Panc1 (cell line): ENCODE measurements around the gene SCAMP1. TPM values are rescaled to one million over a fixed set of nuclear protein-coding genes. Genes with fewer than 3 reads are reported as not detected.

Experiments used
- ATAC-seq: fragments of 200-7000 bp; cut with Tn5 transposase; 2 replicates; pipeline ENCODE4 v1.9.1; 2020; ENCODE audit warnings: mild to moderate bottlenecking, moderate library complexity
- BruUV-seq: library from RNA; stranded (reverse); fragments of 400-500 nt; replicated peaks from 2 replicates; lab custom pipeline; 2021; lab: Mats Ljungman, UMichigan
- CTCF ChIA-PET: fragments of 300-600 bp; sonication (Branson Sonifier 250); formaldehyde crosslinking; loops from one replicate; lab custom pipeline; 2022; ENCODE audit warnings: antibody characterized with exemption; lab: Charles Lee
- POLR2A ChIA-PET: fragments of 300-600 bp; sonication (Branson Sonifier 250); formaldehyde crosslinking; loops from one replicate; lab custom pipeline; 2022; ENCODE audit warnings: antibody characterized with exemption; lab: Charles Lee
- DNase-seq: peaks from one replicate; pipeline ENCODE4 v3.0.0-alpha.2; 2010; ENCODE audit warnings: low read depth, low spot score
- H3K27ac ChIP-seq: 2 replicates; pipeline ENCODE4 v1.5.1; 2011; ENCODE audit warnings: mild to moderate bottlenecking, low read length, inconsistent platforms
- H3K27me3 ChIP-seq: fragments of 200-500 bp; sonication (Bioruptor generic); 2 replicates; pipeline ENCODE4 v1.6.0; 2014; ENCODE audit warnings: low read length, inconsistent platforms; ENCODE audit not compliant: control insufficient read depth, insufficient read depth
- H3K36me3 ChIP-seq: fragments of 200-500 bp; sonication (Bioruptor generic); 2 replicates; pipeline ENCODE4 v1.5.1; 2014; ENCODE audit warnings: inconsistent platforms, mild to moderate bottlenecking, low read length, moderate library complexity; ENCODE audit not compliant: control insufficient read depth, insufficient read depth
- H3K4me1 ChIP-seq: 2 replicates; pipeline ENCODE4 v1.5.1; 2011; ENCODE audit warnings: inconsistent platforms, mild to moderate bottlenecking, low read length, moderate library complexity; ENCODE audit not compliant: control insufficient read depth, insufficient read depth
- H3K4me3 ChIP-seq, 2 experiments: 2 replicates each; pipeline ENCODE4 v1.5.1; 2011 to 2012; ENCODE audit warnings: low read depth in 2 of 2, low read length in 2 of 2, mild to moderate bottlenecking in 2 of 2, inconsistent platforms in 1 of 2, moderate library complexity in 1 of 2
- H3K9me3 ChIP-seq: fragments of 200-500 bp; sonication (Bioruptor generic); 2 replicates; pipeline ENCODE4 v1.5.1; 2014; ENCODE audit warnings: low read depth, mild to moderate bottlenecking, inconsistent platforms, low read length, moderate library complexity; ENCODE audit not compliant: control insufficient read depth, insufficient read depth
- POLR2AphosphoS5 ChIP-seq: IDR thresholded peaks from 2 replicates; pipeline ENCODE4 v1.6.1; 2012; ENCODE audit warnings: mild to moderate bottlenecking, low read depth, low read length, moderate library complexity
- SIN3A ChIP-seq: IDR thresholded peaks from 2 replicates; pipeline ENCODE4 v1.6.1; 2012; ENCODE audit warnings: low read depth, mild to moderate bottlenecking, low read length, moderate library complexity, borderline replicate concordance; ENCODE audit not compliant: insufficient read depth
- TCF7L2 ChIP-seq: IDR thresholded peaks from 2 replicates; pipeline ENCODE4 v1.6.1; 2011; ENCODE audit warnings: mild to moderate bottlenecking, low read depth, low read length, inconsistent platforms
- in situ Hi-C: cut with HindIII; loops from 2 replicates; pipeline ENCODE4 v1.10.0; 2016; ENCODE audit warnings: low sequenced_read_pairs, low pct_unique_long_range_greater_than_20kb
- intact Hi-C: fragments of 100-400 bp; cut with micrococcal nuclease; formaldehyde crosslinking; loops from one replicate; pipeline ENCODE4 v1.10.0; 2022; ENCODE audit not compliant: unreplicated experiment
- total RNA-seq: library from RNA; stranded (reverse); gene quantifications from one replicate; pipeline ENCODE4 v1.2.1, GENCODE V29; 2021; ENCODE audit not compliant: unreplicated experiment
- TF ChIP-seq, protein P1 (sequence below): fragments of 450-650 bp; IDR thresholded peaks from 2 replicates; pipeline ENCODE4 v1.5.1; 2017; ENCODE audit warnings: mild to moderate bottlenecking
- TF ChIP-seq, protein P2 (sequence below), 2 experiments: IDR thresholded peaks; 2 replicates each; pipeline ENCODE4 v1.6.1; 2011 to 2012; ENCODE audit warnings: low read depth in 2 of 2, control low read depth in 1 of 2, low read length in 1 of 2, mild to moderate bottlenecking in 1 of 2, moderate library complexity in 1 of 2; ENCODE audit not compliant: insufficient read depth in 1 of 2

The SCAMP1 gene
- total RNA-seq, 1 experiment from 2014 or later, result 51.3 TPM

GRCh38 chr5:78429332-78429980 is 69.0 kb downstream of the SCAMP1 start:
- ATAC-seq (no peak), DNase-seq (no peak)
- intact Hi-C loops (no loop called here), in situ Hi-C loops (no loop called here)
- 0 out of 2 replicates have a peak, but pooled peaks cover 2% of the 10 kb centered on the region for H3K9me3 ChIP-seq
- H3K27ac ChIP-seq, result no peak overlapping the region
- no TSS peak for BruUV-seq
- ChIA-PET CTCF (no interaction called here), POLR2A (no interaction called here)
- H3K36me3 ChIP-seq, result no peaks in the 10 kb centered on the region
- no peaks in the 10 kb centered on the region for H3K27me3 ChIP-seq
- H3K4me3 ChIP-seq, result no peak overlapping the region
- TF ChIP-seq, protein P1, sequence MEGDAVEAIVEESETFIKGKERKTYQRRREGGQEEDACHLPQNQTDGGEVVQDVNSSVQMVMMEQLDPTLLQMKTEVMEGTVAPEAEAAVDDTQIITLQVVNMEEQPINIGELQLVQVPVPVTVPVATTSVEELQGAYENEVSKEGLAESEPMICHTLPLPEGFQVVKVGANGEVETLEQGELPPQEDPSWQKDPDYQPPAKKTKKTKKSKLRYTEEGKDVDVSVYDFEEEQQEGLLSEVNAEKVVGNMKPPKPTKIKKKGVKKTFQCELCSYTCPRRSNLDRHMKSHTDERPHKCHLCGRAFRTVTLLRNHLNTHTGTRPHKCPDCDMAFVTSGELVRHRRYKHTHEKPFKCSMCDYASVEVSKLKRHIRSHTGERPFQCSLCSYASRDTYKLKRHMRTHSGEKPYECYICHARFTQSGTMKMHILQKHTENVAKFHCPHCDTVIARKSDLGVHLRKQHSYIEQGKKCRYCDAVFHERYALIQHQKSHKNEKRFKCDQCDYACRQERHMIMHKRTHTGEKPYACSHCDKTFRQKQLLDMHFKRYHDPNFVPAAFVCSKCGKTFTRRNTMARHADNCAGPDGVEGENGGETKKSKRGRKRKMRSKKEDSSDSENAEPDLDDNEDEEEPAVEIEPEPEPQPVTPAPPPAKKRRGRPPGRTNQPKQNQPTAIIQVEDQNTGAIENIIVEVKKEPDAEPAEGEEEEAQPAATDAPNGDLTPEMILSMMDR, result no peak
- TF ChIP-seq, protein P2, sequence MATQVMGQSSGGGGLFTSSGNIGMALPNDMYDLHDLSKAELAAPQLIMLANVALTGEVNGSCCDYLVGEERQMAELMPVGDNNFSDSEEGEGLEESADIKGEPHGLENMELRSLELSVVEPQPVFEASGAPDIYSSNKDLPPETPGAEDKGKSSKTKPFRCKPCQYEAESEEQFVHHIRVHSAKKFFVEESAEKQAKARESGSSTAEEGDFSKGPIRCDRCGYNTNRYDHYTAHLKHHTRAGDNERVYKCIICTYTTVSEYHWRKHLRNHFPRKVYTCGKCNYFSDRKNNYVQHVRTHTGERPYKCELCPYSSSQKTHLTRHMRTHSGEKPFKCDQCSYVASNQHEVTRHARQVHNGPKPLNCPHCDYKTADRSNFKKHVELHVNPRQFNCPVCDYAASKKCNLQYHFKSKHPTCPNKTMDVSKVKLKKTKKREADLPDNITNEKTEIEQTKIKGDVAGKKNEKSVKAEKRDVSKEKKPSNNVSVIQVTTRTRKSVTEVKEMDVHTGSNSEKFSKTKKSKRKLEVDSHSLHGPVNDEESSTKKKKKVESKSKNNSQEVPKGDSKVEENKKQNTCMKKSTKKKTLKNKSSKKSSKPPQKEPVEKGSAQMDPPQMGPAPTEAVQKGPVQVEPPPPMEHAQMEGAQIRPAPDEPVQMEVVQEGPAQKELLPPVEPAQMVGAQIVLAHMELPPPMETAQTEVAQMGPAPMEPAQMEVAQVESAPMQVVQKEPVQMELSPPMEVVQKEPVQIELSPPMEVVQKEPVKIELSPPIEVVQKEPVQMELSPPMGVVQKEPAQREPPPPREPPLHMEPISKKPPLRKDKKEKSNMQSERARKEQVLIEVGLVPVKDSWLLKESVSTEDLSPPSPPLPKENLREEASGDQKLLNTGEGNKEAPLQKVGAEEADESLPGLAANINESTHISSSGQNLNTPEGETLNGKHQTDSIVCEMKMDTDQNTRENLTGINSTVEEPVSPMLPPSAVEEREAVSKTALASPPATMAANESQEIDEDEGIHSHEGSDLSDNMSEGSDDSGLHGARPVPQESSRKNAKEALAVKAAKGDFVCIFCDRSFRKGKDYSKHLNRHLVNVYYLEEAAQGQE (IDR thresholded peaks at IDR 0.05; ENCODE audit: insufficient read depth in 1 of 2, low read depth in 2 of 2, low read length in 1 of 2), result no peak
- TF ChIP-seq POLR2AphosphoS5 (no peak), SIN3A (no peak), TCF7L2 (no peak)
- H3K4me1 ChIP-seq, result no peaks in the 10 kb centered on the region

DNA sequence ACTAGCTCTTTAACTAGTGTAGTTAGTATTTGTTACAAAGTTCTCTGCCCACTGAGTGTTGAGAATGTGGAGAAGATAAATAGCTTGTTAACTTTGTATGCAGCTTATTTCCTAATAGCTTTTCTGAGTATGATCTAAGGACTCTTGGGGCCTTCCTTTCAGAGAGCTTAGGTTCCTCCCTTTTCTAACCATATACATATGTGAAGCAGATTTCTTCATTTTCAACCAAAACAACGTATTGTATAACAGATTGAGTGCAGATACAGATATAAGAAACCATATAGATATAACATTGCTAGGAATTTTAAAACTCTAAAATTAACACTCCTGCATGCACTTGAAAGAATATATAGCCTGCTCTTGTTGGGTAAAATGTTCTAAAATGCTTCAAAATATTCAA is 70.4 kb downstream of the SCAMP1 start:
- intact Hi-C loops (no loop called here), in situ Hi-C loops (no loop called here)
- ChIA-PET POLR2A (no interaction called here), CTCF (no interaction called here)
- H3K36me3 ChIP-seq, result no peaks in the 10 kb centered on the region
- H3K27ac ChIP-seq, result no peak overlapping the region
- TF ChIP-seq, protein P1, result no peak
- TF ChIP-seq SIN3A (no peak), POLR2AphosphoS5 (no peak), TCF7L2 (no peak)
- TF ChIP-seq, protein P2 (IDR thresholded peaks at IDR 0.05; ENCODE audit: insufficient read depth in 1 of 2, low read depth in 2 of 2, low read length in 1 of 2), result no peak
- no peak overlapping the region for H3K4me3 ChIP-seq
- no peaks in the 10 kb centered on the region for H3K4me1 ChIP-seq
- 0 out of 2 replicates have a peak, but pooled peaks cover 2% of the 10 kb centered on the region for H3K9me3 ChIP-seq
- no peak for DNase-seq
- H3K27me3 ChIP-seq, result no peaks in the 10 kb centered on the region
- BruUV-seq, result no TSS peak
- ATAC-seq, result no peak
